Natural killer cell (primary cell): Measurements from ENCODE around the gene ALDH8A1. TPM values are rescaled to one million over a fixed set of nuclear protein-coding genes. Genes with fewer than 3 reads are reported as not detected.
A peak's percentile ranks its signal among the peaks of the same experiment; 100 is the strongest.

Source experiments
- ATAC-seq, 3 donors: fragments of 150-1000 bp in 2 of 3; fragments of 200-7000 bp in 1 of 3; cut with Tn5 transposase; 1 replicate in 1 of 3; 2 replicates in 2 of 3; pipeline ENCODE4 v1.10.0; 2021; ENCODE audit warnings: mild to moderate bottlenecking in 2 of 3, moderate library complexity in 2 of 3
- DNase-seq, 2 donors: peaks; one replicate each; pipeline versions ENCODE4 v3.0.0 to v3.0.0-alpha.2; 2013 to 2021; ENCODE audit warnings: mixed read lengths in 1 of 2
- H3K27ac ChIP-seq: one replicate; pipeline ENCODE4 v1.5.1; 2013; ENCODE audit warnings: mild to moderate bottlenecking, low read length
- H3K27me3 ChIP-seq: one replicate; pipeline ENCODE4 v1.6.1; 2013; ENCODE audit warnings: low read length; ENCODE audit not compliant: control insufficient read depth, insufficient read depth
- H3K36me3 ChIP-seq: one replicate; pipeline ENCODE4 v1.6.1; 2013; ENCODE audit warnings: low read length; ENCODE audit not compliant: control insufficient read depth, insufficient read depth
- H3K4me1 ChIP-seq: one replicate; pipeline ENCODE4 v1.6.1; 2013; ENCODE audit warnings: low read length; ENCODE audit not compliant: control insufficient read depth, insufficient read depth
- H3K4me3 ChIP-seq: one replicate; pipeline ENCODE4 v1.5.1; 2013; ENCODE audit warnings: low read length
- H3K9me3 ChIP-seq: one replicate; pipeline ENCODE4 v1.6.1; 2013; ENCODE audit warnings: low read length; ENCODE audit not compliant: control insufficient read depth, insufficient read depth
- H3K27ac Mint-ChIP-seq, 2 donors: one replicate each; pipeline ENCODE4 v1.8.0; 2022; ENCODE audit warnings: mild to moderate bottlenecking in 2 of 2, mixed read lengths in 2 of 2, moderate library complexity in 1 of 2
- H3K27me3 Mint-ChIP-seq, 2 donors: one replicate each; pipeline ENCODE4 v1.8.0; 2022; ENCODE audit warnings: low read depth in 2 of 2, mixed read lengths in 2 of 2
- H3K36me3 Mint-ChIP-seq: one replicate; pipeline ENCODE4 v1.8.0; 2022; ENCODE audit warnings: mixed read lengths
- H3K4me1 Mint-ChIP-seq, 2 donors: one replicate each; pipeline ENCODE4 v1.8.0; 2022; ENCODE audit warnings: mixed read lengths in 2 of 2
- H3K4me3 Mint-ChIP-seq: one replicate; pipeline ENCODE4 v1.8.0; 2022; ENCODE audit warnings: mild to moderate bottlenecking, moderate library complexity, mixed read lengths
- H3K9me3 Mint-ChIP-seq, 2 donors: one replicate each; pipeline ENCODE4 v1.8.0; 2022; ENCODE audit warnings: mixed read lengths in 2 of 2
- WGBS: methylation state at CpG from one replicate; pipeline ENCODE4 v1.1.7; 2013; ENCODE audit warnings: missing lambda C conversion rate; ENCODE audit not compliant: insufficient coverage; 5-methylcytosine and 5-hydroxymethylcytosine counted together
- intact Hi-C: fragments of 100-400 bp; cut with micrococcal nuclease; formaldehyde crosslinking; loops from one replicate; pipeline ENCODE4 v1.14.2; 2022
- total RNA-seq, 4 donors: library from RNA; stranded (reverse); fragments of 120-200 nt in 1 of 4; gene quantifications; one replicate each; pipeline versions ENCODE4 v1.2.3 to v1.2.4, GENCODE V29; 2013 to 2022
- TF ChIP-seq, protein P1 (sequence below): fragments of 200-600 bp; IDR thresholded peaks from one replicate; pipeline ENCODE4 v1.8.0; 2022; ENCODE audit warnings: antibody characterized with exemption

ALDH8A1 gene
- total RNA-seq, 3 donors from 2014 or later (not counting 1 experiment from before 2014, with no cell fraction given) = 0.75 to 3.0 (median 1.8) TPM

DNA sequence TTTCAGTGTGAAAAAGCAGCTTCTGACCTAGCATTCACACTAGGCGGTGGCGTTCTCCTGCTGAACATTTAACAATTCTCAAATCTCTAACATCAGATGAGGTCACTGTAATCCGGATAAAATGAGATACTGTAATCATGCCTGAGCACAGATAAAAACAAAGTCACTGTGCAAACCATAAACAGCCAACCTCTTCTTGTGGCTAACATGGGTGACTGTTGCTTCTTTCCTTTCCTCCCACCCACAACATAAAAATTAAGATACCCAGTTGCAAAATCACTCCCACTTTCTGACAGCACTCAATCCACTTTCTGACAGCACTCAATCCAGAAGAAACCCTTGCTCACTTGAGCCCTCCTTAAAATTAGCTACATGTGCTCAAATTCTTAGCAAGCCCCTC lies 11.5 kb upstream of the ALDH8A1 start:
- peak in 1 of 3 donors; percentile 61 for ATAC-seq
- 72% methylated on average over 3 of the region's 3 CpGs for WGBS
- peak overlapping the region in 1 of 2 donors; percentile 18 for H3K27ac Mint-ChIP-seq
- Histone ChIP-seq H3K27me3 (no peaks in the 10 kb centered on the region), H3K27ac (no peak overlapping the region), H3K36me3 (peaks cover 30% of the 10 kb centered on the region), H3K9me3 (no peaks in the 10 kb centered on the region), H3K4me3 (no peak overlapping the region), H3K4me1 (no peaks in the 10 kb centered on the region)
- TF ChIP-seq, protein P1, sequence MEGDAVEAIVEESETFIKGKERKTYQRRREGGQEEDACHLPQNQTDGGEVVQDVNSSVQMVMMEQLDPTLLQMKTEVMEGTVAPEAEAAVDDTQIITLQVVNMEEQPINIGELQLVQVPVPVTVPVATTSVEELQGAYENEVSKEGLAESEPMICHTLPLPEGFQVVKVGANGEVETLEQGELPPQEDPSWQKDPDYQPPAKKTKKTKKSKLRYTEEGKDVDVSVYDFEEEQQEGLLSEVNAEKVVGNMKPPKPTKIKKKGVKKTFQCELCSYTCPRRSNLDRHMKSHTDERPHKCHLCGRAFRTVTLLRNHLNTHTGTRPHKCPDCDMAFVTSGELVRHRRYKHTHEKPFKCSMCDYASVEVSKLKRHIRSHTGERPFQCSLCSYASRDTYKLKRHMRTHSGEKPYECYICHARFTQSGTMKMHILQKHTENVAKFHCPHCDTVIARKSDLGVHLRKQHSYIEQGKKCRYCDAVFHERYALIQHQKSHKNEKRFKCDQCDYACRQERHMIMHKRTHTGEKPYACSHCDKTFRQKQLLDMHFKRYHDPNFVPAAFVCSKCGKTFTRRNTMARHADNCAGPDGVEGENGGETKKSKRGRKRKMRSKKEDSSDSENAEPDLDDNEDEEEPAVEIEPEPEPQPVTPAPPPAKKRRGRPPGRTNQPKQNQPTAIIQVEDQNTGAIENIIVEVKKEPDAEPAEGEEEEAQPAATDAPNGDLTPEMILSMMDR = no peak
- DNase-seq = no peak
- intact Hi-C loops = no loop called here
- H3K27me3 Mint-ChIP-seq = no peaks in the 10 kb centered on the region
- H3K4me1 Mint-ChIP-seq = peaks cover 0 to 7% of the 10 kb centered on the region in 2 donors
- no peaks in the 10 kb centered on the region for H3K9me3 Mint-ChIP-seq
- H3K4me3 Mint-ChIP-seq = no peak overlapping the region
- H3K36me3 Mint-ChIP-seq = peaks cover 24% of the 10 kb centered on the region

DNA sequence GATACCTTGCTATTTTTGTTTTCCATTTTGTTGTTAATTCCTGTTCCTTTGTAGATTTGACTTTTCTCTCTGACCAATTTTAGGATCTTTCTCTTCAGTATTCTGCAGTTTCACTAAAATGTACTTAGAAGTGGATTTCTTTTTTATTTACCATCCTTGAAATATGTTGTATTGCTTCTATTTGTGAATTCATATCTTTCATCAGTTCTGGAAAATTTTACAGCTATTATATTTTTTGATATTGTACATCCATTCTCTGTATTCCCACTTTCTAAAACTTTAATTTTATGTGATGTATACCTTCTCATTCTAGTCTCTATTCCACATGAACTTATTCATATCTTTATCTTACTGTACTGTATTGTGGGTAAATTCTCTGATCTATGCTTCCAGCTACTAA lies 9.7 kb upstream of the ALDH8A1 start:
- intact Hi-C loops = no loop called here
- Mint-ChIP-seq H3K9me3 (no peaks in the 10 kb centered on the region), H3K4me1 (peaks cover 0 to 7% of the 10 kb centered on the region in 2 donors), H3K4me3 (no peak overlapping the region), H3K36me3 (peaks cover 18% of the 10 kb centered on the region), H3K27ac (no peak overlapping the region), H3K27me3 (no peaks in the 10 kb centered on the region)
- TF ChIP-seq, protein P1 = no peak
- no peak for DNase-seq
- no peak for ATAC-seq
- no peak overlapping the region for H3K4me3 ChIP-seq
- no peaks in the 10 kb centered on the region for H3K9me3 ChIP-seq
- no peaks in the 10 kb centered on the region for H3K4me1 ChIP-seq
- H3K27ac ChIP-seq = no peak overlapping the region
- no peaks in the 10 kb centered on the region for H3K27me3 ChIP-seq
- peaks cover 14% of the 10 kb centered on the region for H3K36me3 ChIP-seq

DNA sequence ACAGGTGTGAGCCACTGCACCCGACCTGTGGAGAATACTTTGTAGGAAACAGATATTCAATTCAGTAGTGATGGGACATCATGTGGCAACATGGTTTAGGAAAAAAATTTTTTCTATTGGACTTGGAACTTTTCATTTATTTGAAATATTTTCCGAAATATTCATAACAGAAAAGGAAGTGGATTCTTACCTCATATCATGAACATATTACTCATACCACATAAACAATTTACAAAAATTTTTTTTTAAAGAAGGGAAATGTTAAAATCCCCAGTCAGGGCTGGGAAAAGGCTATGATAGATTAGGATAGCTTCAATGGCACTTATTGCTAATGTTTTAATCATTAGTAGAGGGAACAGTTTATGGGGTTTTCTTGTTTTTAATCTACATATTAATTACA lies 6.8 kb upstream of the ALDH8A1 start:
- no peaks in the 10 kb centered on the region for H3K36me3 ChIP-seq
- Mint-ChIP-seq H3K27me3 (no peaks in the 10 kb centered on the region), H3K4me3 (no peak overlapping the region), H3K4me1 (peaks cover 0 to 7% of the 10 kb centered on the region in 2 donors), H3K9me3 (no peaks in the 10 kb centered on the region), H3K36me3 (peaks cover 10% of the 10 kb centered on the region), H3K27ac (no peak overlapping the region)
- no peaks in the 10 kb centered on the region for H3K9me3 ChIP-seq
- intact Hi-C loops = no loop called here
- TF ChIP-seq, protein P1 = no peak
- no peak overlapping the region for H3K27ac ChIP-seq
- no peak for DNase-seq
- WGBS = 90% methylated on average over 1 of the region's 2 CpGs
- no peaks in the 10 kb centered on the region for H3K4me1 ChIP-seq
- H3K27me3 ChIP-seq = no peaks in the 10 kb centered on the region
- no peak overlapping the region for H3K4me3 ChIP-seq
- no peak for ATAC-seq

DNA sequence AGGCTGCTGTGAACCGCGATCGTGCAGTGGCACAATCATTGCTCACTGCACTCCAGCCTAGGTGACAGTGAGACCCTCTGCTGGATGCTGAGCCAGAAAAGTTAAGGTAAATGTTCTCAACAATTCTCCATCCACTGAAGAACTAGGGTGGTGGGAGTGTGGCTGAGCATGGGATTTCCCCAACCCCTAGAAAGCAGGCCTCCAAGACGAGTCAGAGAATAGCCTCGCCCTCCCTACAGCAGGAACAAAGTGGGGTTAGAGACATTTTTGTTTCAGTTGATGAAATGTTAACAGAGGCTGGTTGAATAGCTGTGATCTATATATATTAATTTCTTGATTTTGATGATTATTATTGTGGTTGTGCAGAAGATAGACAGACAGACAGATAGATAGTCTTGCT lies 6.1 kb upstream of the ALDH8A1 start:
- H3K9me3 ChIP-seq = no peaks in the 10 kb centered on the region
- ATAC-seq (no peak), DNase-seq (no peak)
- H3K9me3 Mint-ChIP-seq = no peaks in the 10 kb centered on the region
- H3K4me1 Mint-ChIP-seq = peaks cover 0 to under 1% of the 10 kb centered on the region in 2 donors
- H3K27ac Mint-ChIP-seq = no peak overlapping the region
- H3K27me3 ChIP-seq = no peaks in the 10 kb centered on the region
- peaks cover 8% of the 10 kb centered on the region for H3K36me3 Mint-ChIP-seq
- H3K27ac ChIP-seq = no peak overlapping the region
- TF ChIP-seq, protein P1 = no peak
- H3K36me3 ChIP-seq = no peaks in the 10 kb centered on the region
- H3K4me1 ChIP-seq = no peaks in the 10 kb centered on the region
- 99% methylated on average over 3 of the region's 5 CpGs for WGBS
- intact Hi-C loops = no loop called here
- no peak overlapping the region for H3K4me3 Mint-ChIP-seq
- no peak overlapping the region for H3K4me3 ChIP-seq
- no peaks in the 10 kb centered on the region for H3K27me3 Mint-ChIP-seq
